ENCODE results near the gene CDKL1. TPM values are rescaled to one million over a fixed set of nuclear protein-coding genes. Genes with fewer than 3 reads are reported as not detected.

CDKL1 gene
- total and polyA plus RNA-seq, 2 of the 13 experiments (the other 11 are each of a cell fraction or from before 2014, with no cell fraction given), result 4.4 to 5.1 TPM

- TF ChIP-seq, protein P1, sequence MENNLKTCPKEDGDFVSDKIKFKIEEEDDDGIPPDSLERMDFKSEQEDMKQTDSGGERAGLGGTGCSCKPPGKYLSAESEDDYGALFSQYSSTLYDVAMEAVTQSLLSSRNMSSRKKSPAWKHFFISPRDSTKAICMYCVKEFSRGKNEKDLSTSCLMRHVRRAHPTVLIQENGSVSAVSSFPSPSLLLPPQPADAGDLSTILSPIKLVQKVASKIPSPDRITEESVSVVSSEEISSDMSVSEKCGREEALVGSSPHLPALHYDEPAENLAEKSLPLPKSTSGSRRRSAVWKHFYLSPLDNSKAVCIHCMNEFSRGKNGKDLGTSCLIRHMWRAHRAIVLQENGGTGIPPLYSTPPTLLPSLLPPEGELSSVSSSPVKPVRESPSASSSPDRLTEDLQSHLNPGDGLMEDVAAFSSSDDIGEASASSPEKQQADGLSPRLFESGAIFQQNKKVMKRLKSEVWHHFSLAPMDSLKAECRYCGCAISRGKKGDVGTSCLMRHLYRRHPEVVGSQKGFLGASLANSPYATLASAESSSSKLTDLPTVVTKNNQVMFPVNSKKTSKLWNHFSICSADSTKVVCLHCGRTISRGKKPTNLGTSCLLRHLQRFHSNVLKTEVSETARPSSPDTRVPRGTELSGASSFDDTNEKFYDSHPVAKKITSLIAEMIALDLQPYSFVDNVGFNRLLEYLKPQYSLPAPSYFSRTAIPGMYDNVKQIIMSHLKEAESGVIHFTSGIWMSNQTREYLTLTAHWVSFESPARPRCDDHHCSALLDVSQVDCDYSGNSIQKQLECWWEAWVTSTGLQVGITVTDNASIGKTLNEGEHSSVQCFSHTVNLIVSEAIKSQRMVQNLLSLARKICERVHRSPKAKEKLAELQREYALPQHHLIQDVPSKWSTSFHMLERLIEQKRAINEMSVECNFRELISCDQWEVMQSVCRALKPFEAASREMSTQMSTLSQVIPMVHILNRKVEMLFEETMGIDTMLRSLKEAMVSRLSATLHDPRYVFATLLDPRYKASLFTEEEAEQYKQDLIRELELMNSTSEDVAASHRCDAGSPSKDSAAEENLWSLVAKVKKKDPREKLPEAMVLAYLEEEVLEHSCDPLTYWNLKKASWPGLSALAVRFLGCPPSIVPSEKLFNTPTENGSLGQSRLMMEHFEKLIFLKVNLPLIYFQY (CRISPR knock-in tag; IDR thresholded peaks at IDR 0.05; ENCODE audit: borderline replicate concordance), result no peak
- TF ChIP-seq MIER2 (CRISPR knock-in tag; IDR thresholded peaks at IDR 0.05) (no peak), ARNTL (CRISPR knock-in tag; IDR thresholded peaks at IDR 0.05) (no peak), STAT5B (CRISPR knock-in tag; IDR thresholded peaks at IDR 0.05) (no peak), REL (CRISPR knock-in tag; conservative IDR thresholded peaks at IDR 0.05) (no peak), JUND (CRISPR knock-in tag; IDR thresholded peaks at IDR 0.05) (no peak), ELF3 (CRISPR knock-in tag; IDR thresholded peaks at IDR 0.05) (no peak), ZNF740 (CRISPR knock-in tag; IDR thresholded peaks at IDR 0.05) (no peak), CEBPZ (IDR thresholded peaks at IDR 0.05; ENCODE audit: low read length) (no peak)
- TF ChIP-seq, protein P2, sequence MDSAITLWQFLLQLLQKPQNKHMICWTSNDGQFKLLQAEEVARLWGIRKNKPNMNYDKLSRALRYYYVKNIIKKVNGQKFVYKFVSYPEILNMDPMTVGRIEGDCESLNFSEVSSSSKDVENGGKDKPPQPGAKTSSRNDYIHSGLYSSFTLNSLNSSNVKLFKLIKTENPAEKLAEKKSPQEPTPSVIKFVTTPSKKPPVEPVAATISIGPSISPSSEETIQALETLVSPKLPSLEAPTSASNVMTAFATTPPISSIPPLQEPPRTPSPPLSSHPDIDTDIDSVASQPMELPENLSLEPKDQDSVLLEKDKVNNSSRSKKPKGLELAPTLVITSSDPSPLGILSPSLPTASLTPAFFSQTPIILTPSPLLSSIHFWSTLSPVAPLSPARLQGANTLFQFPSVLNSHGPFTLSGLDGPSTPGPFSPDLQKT (CRISPR knock-in tag; IDR thresholded peaks at IDR 0.05; ENCODE audit: borderline replicate concordance), result no peak
- TF ChIP-seq, protein P3, sequence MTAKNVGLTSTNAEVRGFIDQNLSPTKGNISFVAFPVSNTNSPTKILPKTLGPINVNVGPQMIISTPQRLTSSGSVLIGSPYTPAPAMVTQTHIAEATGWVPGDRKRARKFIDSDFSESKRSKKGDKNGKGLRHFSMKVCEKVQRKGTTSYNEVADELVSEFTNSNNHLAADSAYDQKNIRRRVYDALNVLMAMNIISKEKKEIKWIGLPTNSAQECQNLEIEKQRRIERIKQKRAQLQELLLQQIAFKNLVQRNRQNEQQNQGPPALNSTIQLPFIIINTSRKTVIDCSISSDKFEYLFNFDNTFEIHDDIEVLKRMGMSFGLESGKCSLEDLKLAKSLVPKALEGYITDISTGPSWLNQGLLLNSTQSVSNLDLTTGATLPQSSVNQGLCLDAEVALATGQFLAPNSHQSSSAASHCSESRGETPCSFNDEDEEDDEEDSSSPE (CRISPR knock-in tag; IDR thresholded peaks at IDR 0.05), result no peak
Measured at GRCh38 chr14:50421499-50421898, 24.8 kb upstream of the CDKL1 start (continued).
